Smooth muscle cell of the umbilical artery (primary cell): Measurements from ENCODE around the gene EPHA8. TPM values are rescaled to one million over a fixed set of nuclear protein-coding genes. Genes with fewer than 3 reads are reported as not detected.

Source experiments
- total RNA-seq: library from RNA; depleted of rRNA; stranded (reverse); fragments of >200 nt; gene quantifications from 2 replicates; pipeline ENCODE4 v1.2.3, GENCODE V29; 2014

Gene EPHA8
- total RNA-seq: not detected in 2 replicates

GRCh38 chr1:22562584-22563583 lies at the start of gene EPHA8:
Gene EPHA8 (plus strand): TSS chr1:22563489. CDS start chr1:22563636, 147 bp downstream.

GRCh38 chr1:22636353-22636752 lies 73.1 kb downstream of the EPHA8 start, which contains the start of gene C1QA:
Gene C1QA (plus strand): TSS chr1:22636628. CDS start chr1:22637617, 989 bp downstream.

GRCh38 chr1:22643381-22643780 lies 80.1 kb downstream of the EPHA8 start, which contains the start of gene C1QC:
Gene C1QC (plus strand): TSS chr1:22643633. CDS start chr1:22644024, 391 bp downstream.

GRCh38 chr1:22652881-22653316 lies 89.6 kb downstream of the EPHA8 start, which contains the start of gene C1QB:
Gene C1QB (plus strand): TSS chr1:22653236. CDS start chr1:22659463, 6,227 bp downstream.

Other genes starting within 250 kb of the EPHA8 start
- gene ZBTB40, start 111.6 kb upstream of the EPHA8 start, total RNA-seq: 10.1 and 12.6 TPM in 2 replicates
- not detected in 2 replicates for gene C1QA, start 73.1 kb downstream of the EPHA8 start, total RNA-seq
- gene C1QC, start 80.1 kb downstream of the EPHA8 start, total RNA-seq: not detected in 2 replicates
- gene C1QB, start 89.7 kb downstream of the EPHA8 start, total RNA-seq: not detected in 2 replicates
- gene EPHB2, start 147.3 kb downstream of the EPHA8 start, total RNA-seq: 37.7 and 58.8 TPM in 2 replicates